SH-SY5Y (cell line): ENCODE data around the gene NET1.

Experiments
- GATA2 ChIP-seq: IDR thresholded peaks from 2 replicates; pipeline ENCODE4 v1.6.1; 2011; ENCODE audit warnings: mild to moderate bottlenecking, low read depth, low read length
- GATA3 ChIP-seq: IDR thresholded peaks from 2 replicates; pipeline ENCODE4 v1.6.1; 2011; ENCODE audit warnings: low read depth, mild to moderate bottlenecking, low read length, moderate library complexity

GRCh38 chr10:5435328-5435727, 23.0 kb downstream of the NET1 start:
- no peak for TF ChIP-seq GATA3
- no peak for TF ChIP-seq GATA2
